HG02884 (cell line): ENCODE results near the gene SSR1.
"Not testable (repeated sequence)": the region's sequence is repeated elsewhere in the genome, so short reads cannot be mapped to it uniquely, and the experiment has no call there.

ENCODE experiments used
- ATAC-seq: cut with Tn5 transposase; IDR thresholded peaks from one replicate; pipeline ENCODE4 v1.9.1; 2021; ENCODE audit warnings: mild to moderate bottlenecking, moderate library complexity; ENCODE audit not compliant: unreplicated experiment

The SSR1 gene

GRCh38 chr6:7283676-7284075 is 29.3 kb downstream of the SSR1 start:
- no peak for ATAC-seq

- ATAC-seq = no peak
Measured at GRCh38 chr6:7282097-7282906, 30.7 kb downstream of the SSR1 start.

GRCh38 chr6:7276199-7276524 is 36.8 kb downstream of the SSR1 start:
- ATAC-seq = no peak

- ATAC-seq = not testable (repeated sequence)
Measured at GRCh38 chr6:7274525-7274924, 38.5 kb downstream of the SSR1 start.

GRCh38 chr6:7273709-7274108 is 39.3 kb downstream of the SSR1 start:
- ATAC-seq = no peak

- ATAC-seq = no peak
Measured at GRCh38 chr6:7271205-7271534, 41.8 kb downstream of the SSR1 start.

GRCh38 chr6:7270320-7271204 is 42.4 kb downstream of the SSR1 start:
- no peak for ATAC-seq

GRCh38 chr6:7269816-7270215 is 43.2 kb downstream of the SSR1 start:
- no peak for ATAC-seq

- ATAC-seq = no peak
Measured at GRCh38 chr6:7268816-7269555, 44.0 kb downstream of the SSR1 start.

GRCh38 chr6:7268362-7268761 is 44.6 kb downstream of the SSR1 start:
- no peak for ATAC-seq

- no peak for ATAC-seq
Measured at GRCh38 chr6:7267466-7268091, 45.4 kb downstream of the SSR1 start.

GRCh38 chr6:7267071-7267465 is 45.9 kb downstream of the SSR1 start:
- ATAC-seq = no peak

GRCh38 chr6:7265385-7265726 is 47.6 kb downstream of the SSR1 start:
- ATAC-seq = not testable (repeated sequence)

- no peak for ATAC-seq
Measured at GRCh38 chr6:7264686-7265384, 48.2 kb downstream of the SSR1 start.

- no peak for ATAC-seq
Measured at GRCh38 chr6:7264041-7264440, 49.0 kb downstream of the SSR1 start.

GRCh38 chr6:7263519-7263805 is 49.5 kb downstream of the SSR1 start:
- not testable (repeated sequence) for ATAC-seq

- no peak for ATAC-seq
Measured at GRCh38 chr6:7262746-7263518, 50.1 kb downstream of the SSR1 start.

- no peak for ATAC-seq
Measured at GRCh38 chr6:7261852-7262461, 51.0 kb downstream of the SSR1 start.

GRCh38 chr6:7261032-7261841 is 51.8 kb downstream of the SSR1 start:
- peak; percentile 79 for ATAC-seq
